ENCODE data around the gene ADAMTS1. TPM values are rescaled to one million over a fixed set of nuclear protein-coding genes. Genes with fewer than 3 reads are reported as not detected.

Gene ADAMTS1
- total RNA-seq, 1 experiment from 2014 or later: 14.8 TPM

- DNase-seq (ENCODE audit: extremely low read depth, low read depth): no peak
Observed at GRCh38 chr21:26846036-26846931, 1.1 kb upstream of the ADAMTS1 start.

DNA sequence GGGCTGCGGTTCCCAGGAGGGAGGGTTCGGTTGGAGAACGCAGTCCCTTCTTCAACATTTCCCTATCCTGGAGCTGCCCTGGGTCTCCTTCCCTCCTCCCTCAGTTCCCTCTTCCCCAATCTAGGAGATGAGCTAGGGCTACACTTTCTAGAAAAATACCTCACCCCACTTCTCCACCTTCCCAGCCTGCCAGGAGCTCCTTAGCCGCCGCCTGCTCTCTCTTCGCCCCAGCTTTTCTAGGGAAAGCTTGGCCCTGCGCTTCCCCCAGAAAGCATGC is 488 bp upstream of the ADAMTS1 start:
- no peak for DNase-seq (ENCODE audit: extremely low read depth, low read depth)

DNA sequence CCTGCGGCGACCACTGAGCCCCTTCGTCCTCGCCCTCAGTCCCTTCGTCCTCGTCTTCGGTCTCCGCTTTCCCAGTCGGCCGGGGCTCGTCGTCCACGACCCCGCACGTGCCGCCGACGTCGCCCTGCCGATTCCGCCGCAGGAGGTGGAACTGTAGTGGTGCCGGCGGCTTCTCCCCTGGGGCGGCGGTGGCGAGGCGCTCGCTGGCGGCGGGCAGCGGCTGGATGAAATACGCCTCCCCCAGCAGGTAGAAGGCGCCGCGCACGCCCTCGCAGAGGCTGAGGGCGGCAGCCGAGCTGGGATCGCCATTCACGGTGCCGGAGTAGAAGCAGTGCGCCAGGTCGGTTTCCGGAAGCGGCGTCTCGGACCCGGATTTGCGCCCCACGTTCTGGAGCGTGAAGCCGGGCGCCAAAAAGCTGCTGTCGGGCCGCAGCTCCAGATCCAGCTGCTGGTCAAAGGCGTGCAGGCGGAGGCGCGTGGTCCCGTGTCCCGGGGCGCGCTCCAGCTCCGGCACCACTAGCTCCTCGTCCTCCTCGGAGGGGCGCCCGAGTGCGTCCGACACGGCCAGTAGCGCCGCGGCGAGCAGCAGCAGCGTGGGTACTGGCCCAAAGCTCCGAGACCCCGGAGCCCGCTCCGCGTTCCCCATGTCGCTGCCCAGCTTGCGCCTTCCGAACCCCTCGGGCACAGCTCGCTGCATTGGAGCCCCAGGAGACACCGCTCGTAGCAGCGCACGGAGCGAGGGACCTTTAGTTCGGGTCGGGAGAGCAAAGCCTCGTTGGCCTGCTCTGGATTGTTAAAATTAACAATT is 747 bp downstream of the ADAMTS1 start:
- DNase-seq (ENCODE audit: extremely low read depth, low read depth): no peak

DNA sequence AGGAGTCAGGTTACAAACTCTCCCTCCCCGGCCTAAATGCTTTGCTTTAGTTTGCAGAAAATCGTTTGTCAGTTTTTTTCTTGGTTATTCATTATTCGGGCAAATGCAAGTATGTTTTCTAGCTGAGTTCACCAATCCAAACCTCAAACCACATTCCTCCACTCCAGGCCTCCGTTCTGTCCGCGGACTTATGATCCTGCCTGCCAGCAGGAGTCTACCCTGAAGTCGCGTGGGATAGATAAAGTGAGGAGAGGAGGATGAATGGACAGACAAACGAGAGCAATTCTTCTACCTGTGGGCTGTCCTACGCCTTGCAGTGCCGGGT is 1.3 kb downstream of the ADAMTS1 start:
- DNase-seq (ENCODE audit: extremely low read depth, low read depth): no peak

- peak; percentile 90 for DNase-seq (ENCODE audit: extremely low read depth, low read depth)
Observed at GRCh38 chr21:26842974-26843932, 2.0 kb downstream of the ADAMTS1 start.

DNA sequence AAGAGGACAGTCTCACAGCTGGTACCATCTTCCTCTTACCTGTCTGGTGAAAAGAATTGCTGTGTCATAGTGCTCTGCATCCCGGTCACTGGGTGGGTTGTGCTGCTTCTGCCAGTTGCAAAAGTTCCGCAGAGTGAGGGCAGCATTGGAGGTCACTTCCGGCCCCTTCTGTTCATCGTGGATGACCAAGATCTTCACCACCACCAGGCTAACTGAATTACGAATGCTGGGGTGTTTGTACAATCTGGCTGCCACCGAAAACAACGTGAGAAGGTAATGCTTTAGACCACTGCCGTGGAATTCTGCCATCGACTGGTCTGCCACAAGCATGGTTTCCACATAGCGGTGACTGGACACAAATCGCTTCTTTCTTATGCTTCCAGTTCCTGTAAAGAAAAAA is 2.9 kb downstream of the ADAMTS1 start:
- DNase-seq (ENCODE audit: extremely low read depth, low read depth): no peak

GRCh38 chr21:26840912-26841311 is 4.3 kb downstream of the ADAMTS1 start:
- DNase-seq (ENCODE audit: extremely low read depth, low read depth): peak; percentile 94

GRCh38 chr21:26840201-26840600 is 5.0 kb downstream of the ADAMTS1 start:
- DNase-seq (ENCODE audit: extremely low read depth, low read depth): no peak

GRCh38 chr21:26837539-26837938 is 7.7 kb downstream of the ADAMTS1 start:
- no peak for DNase-seq (ENCODE audit: extremely low read depth, low read depth)

DNA sequence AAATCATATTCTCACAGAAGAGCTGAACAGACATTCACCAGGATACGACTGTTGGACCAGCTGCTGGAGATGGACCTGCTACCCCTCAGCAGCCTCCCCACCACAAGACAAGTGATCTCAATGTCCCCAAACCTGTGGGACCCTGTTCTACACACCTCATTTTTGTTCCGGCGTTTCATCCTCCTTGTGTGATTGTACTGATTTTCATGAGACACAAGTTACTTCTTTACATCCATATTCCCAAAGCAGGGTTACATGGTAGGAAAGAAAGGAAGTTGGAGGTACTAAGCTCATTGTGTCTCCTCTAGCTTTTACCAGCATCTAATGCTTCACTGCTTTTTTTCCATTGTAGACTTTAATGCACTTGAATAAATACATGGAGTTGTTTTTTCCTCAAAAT is 8.7 kb downstream of the ADAMTS1 start:
- no peak for DNase-seq (ENCODE audit: extremely low read depth, low read depth)

DNA sequence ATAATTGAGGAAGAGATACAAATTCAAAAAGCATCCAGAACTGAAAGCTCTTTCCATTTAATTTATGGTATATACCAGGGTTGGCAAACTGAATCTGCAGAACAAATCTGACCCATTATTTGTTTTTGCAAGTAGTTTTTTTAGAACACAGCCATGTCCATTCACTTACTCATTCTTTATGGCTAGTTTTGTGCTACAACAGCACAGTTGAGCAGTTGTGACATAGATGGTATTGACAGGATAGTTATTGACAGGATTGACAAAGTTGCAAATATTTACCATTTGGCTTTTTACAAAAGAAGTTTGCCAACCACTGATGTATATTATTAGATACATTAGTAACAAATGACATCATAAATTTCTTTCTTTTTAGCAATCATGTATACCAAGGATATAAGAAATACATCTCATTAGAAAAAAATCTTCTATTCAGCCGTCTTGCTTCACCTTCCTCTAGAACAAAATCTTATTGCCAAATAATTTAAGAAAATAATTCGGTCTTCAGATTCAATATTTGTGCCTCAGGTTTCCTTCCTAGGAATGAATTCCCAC is 9.4 kb downstream of the ADAMTS1 start:
- DNase-seq (ENCODE audit: extremely low read depth, low read depth): no peak

- no peak for DNase-seq (ENCODE audit: extremely low read depth, low read depth)
Observed at GRCh38 chr21:26835027-26835713, 10.0 kb downstream of the ADAMTS1 start.

DNA sequence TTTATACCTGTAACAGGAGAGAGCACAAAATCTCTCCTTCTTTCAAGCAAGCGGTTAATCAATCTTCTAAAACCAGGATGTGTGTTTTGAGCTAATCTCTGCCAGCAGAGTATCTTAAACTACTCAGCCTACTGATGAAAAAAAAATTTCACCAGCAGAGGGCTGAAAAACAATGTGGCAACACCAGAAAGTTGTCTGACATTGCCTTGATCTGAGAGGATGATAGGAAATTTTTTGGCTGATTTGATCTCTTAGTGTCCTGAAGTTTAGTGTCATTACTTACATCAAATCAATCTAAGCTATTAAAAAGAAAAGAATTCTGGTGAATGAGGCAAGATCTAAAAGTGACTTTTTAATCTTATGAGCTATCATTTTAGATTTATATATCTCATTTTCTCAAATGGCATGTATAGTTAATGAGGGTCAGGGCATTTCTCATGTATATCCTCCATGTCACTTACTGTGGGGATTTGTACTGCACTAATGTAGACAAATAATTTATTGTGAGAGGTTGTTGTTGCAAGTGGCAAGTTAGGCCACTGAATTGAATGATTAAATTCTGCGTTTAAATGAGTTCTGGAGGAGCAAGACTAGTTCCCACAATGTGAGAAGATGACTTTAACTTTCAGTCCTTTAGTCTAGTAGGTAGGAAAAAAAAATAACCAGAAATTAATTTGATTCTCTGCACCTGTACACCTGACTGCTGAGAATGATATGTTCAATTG is 10.9 kb downstream of the ADAMTS1 start:
- no peak for DNase-seq (ENCODE audit: extremely low read depth, low read depth)

GRCh38 chr21:26833460-26833939 is 11.7 kb downstream of the ADAMTS1 start:
- DNase-seq (ENCODE audit: extremely low read depth, low read depth): no peak

- no peak for DNase-seq (ENCODE audit: extremely low read depth, low read depth)
Observed at GRCh38 chr21:26833011-26833410, 12.2 kb downstream of the ADAMTS1 start.

DNA sequence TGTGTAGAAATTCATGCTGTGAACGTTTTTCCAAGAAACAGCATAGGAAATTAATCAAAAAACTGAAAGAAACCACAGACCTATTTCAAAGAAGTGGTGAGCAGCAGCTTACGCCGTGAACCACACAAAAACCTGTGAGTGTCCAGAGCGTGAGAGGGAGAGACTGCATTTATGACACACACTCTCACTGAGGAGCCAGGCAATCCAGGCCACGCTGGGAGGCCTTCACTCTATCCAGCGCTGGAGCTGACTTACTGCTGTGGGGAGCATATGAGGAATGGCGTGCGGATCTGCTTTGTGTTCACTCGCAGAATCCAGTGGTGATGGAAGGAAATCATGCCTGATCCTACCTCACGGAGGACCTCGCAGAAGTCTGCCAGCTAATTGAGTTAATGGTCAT is 12.7 kb downstream of the ADAMTS1 start:
- no peak for DNase-seq (ENCODE audit: extremely low read depth, low read depth)

GRCh38 chr21:26826801-26827200 is 18.4 kb downstream of the ADAMTS1 start:
- no peak for DNase-seq (ENCODE audit: extremely low read depth, low read depth)

DNA sequence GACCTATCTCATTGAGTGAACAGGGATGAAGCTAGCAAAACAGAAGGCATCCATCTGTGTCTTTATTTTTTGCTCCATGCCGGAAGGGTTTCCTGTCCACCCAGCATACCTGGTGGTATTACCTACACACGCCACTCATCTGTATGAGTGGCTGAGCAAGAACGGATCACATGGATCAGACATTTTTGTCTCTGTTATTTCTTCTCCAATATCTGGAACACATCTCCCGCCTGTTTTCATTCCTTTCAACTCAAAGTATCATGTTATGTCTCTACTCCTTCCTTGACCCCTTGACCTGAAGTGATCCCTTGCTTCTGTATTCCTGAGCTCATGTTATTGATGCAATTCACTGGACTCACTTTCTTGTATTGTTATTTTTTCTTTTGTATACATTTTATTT is 24.7 kb downstream of the ADAMTS1 start:
- DNase-seq (ENCODE audit: extremely low read depth, low read depth): no peak

DNA sequence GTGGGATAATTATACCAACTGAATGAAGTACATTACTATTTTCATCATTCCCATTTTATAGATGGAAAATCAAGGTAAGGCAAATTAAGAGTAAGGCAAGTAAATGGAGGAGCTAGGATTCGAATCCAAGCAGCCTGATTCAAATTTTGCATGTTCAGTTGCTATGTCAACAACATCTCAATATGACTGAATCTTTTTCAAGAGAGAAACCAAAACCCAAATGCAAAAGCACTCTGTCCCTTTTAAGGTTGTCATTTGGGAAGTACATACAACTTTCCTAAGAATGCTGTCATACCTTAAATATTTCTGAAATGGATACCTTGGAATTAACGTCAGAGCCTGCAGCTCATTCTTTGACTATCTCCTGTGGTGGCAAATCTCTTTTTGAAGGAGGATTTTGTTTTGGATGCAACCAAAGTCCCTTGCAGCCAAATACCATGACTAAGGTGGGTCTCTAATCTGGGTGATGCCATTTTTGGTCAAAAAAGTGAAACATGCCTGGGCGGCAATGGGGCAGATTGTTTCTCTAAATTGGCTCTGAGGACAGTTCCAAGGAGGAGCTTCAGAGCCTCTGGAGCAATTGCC is 25.4 kb downstream of the ADAMTS1 start:
- no peak for DNase-seq (ENCODE audit: extremely low read depth, low read depth)
